HepG2 (cell line): ENCODE data around the gene CSNK2B. TPM values are rescaled to one million over a fixed set of nuclear protein-coding genes. Genes with fewer than 3 reads are reported as not detected.

Source experiments
- ARID4A ChIP-seq: sonication (generic); formaldehyde crosslinking; IDR thresholded peaks from 2 replicates; pipeline ENCODE4 v1.5.0; 2020; ENCODE audit warnings: mild to moderate bottlenecking, missing genetic modification reagents, borderline replicate concordance
- ARNTL ChIP-seq: sonication (generic); formaldehyde crosslinking; IDR thresholded peaks from 2 replicates; pipeline ENCODE4 v1.4.0; 2020; ENCODE audit warnings: mild to moderate bottlenecking, missing genetic modification reagents
- CENPT ChIP-seq: sonication (generic); formaldehyde crosslinking; IDR thresholded peaks from 2 replicates; pipeline ENCODE4 v1.8.0; 2022; ENCODE audit warnings: low read depth, mild to moderate bottlenecking, moderate library complexity, missing genetic modification reagents
- CHD2 ChIP-seq: IDR thresholded peaks from 2 replicates; pipeline ENCODE4 v1.6.1; 2011; ENCODE audit warnings: low read depth, low read length, improper control_type of control experiment
- ERF ChIP-seq: IDR thresholded peaks from 2 replicates; pipeline ENCODE4 v1.6.1; 2018; ENCODE audit warnings: missing biosample characterization, missing genetic modification reagents
- GZF1 ChIP-seq: sonication (generic); formaldehyde crosslinking; IDR thresholded peaks from 2 replicates; pipeline ENCODE4 v1.5.1; 2020; ENCODE audit warnings: mild to moderate bottlenecking, missing genetic modification reagents
- KLF12 ChIP-seq: sonication (generic); formaldehyde crosslinking; IDR thresholded peaks from 2 replicates; pipeline ENCODE4 v1.4.0; 2020; ENCODE audit warnings: missing genetic modification reagents, borderline replicate concordance
- MAFF ChIP-seq: IDR thresholded peaks from 2 replicates; pipeline ENCODE4 v1.6.1; 2011; ENCODE audit warnings: low read depth, low read length, improper control_type of control experiment
- MED13 ChIP-seq: sonication (generic); formaldehyde crosslinking; IDR thresholded peaks from 2 replicates; pipeline ENCODE4 v1.5.0; 2020; ENCODE audit warnings: missing genetic modification reagents
- RBFOX2 ChIP-seq: fragments of 200-400 bp; formaldehyde crosslinking; IDR thresholded peaks from 2 replicates; pipeline ENCODE4 v1.6.1; 2017; ENCODE audit warnings: low read depth, mild to moderate bottlenecking, low read length
- SETDB1 ChIP-seq: sonication (generic); formaldehyde crosslinking; IDR thresholded peaks from 2 replicates; pipeline ENCODE4 v1.5.1; 2020; ENCODE audit warnings: missing genetic modification reagents, mild to moderate bottlenecking, borderline replicate concordance
- SP1 ChIP-seq, 2 experiments: fragments of 450-650 bp in 1 of 2; sonication (generic) in 1 of 2; formaldehyde crosslinking in 1 of 2; IDR thresholded peaks; 2 replicates each; pipeline versions ENCODE4 v1.4.0 to v1.6.1; 2016 to 2020; ENCODE audit warnings: missing genetic modification reagents in 1 of 2
- SP5 ChIP-seq: IDR thresholded peaks from 2 replicates; pipeline ENCODE4 v1.6.1; 2016; ENCODE audit warnings: low read depth, borderline replicate concordance
- ZNF574 ChIP-seq: sonication (generic); formaldehyde crosslinking; IDR thresholded peaks from 2 replicates; pipeline ENCODE4 v1.4.0; 2020; ENCODE audit warnings: missing genetic modification reagents
- ZNF609 ChIP-seq: sonication (generic); formaldehyde crosslinking; IDR thresholded peaks from 2 replicates; pipeline ENCODE4 v1.4.0; 2020; ENCODE audit warnings: mild to moderate bottlenecking, missing genetic modification reagents, borderline replicate concordance
- polyA plus RNA-seq, 8 experiments: library from polyadenylated mRNA; depleted of rRNA in 3 of 8; stranded (reverse) in 7 of 8; unstranded in 1 of 8; fragments of >200 nt; fragmentation: Illumina TruSeq in 4 of 8; extraction: Trizol in 4 of 8; gene quantifications; 2 replicates each; pipeline versions ENCODE4 v1.2.1 to v1.2.3, GENCODE V29; 2011 to 2016; ENCODE audit warnings: low read depth in 4 of 8, missing spikeins in 1 of 8, mixed read lengths in 1 of 8; ENCODE audit not compliant: insufficient read depth in 1 of 8
- total RNA-seq, 5 experiments: library from RNA; depleted of rRNA; stranded (reverse); fragments of >200 nt; fragmentation: Illumina TruSeq; extraction: Trizol; gene quantifications; 2 replicates each; pipeline ENCODE4 v1.2.3, GENCODE V29; 2016; ENCODE audit warnings: low read depth in 1 of 5
- TF ChIP-seq, protein P1 (sequence below): sonication (generic); formaldehyde crosslinking; IDR thresholded peaks from 2 replicates; pipeline ENCODE4 v1.5.0; 2020; ENCODE audit warnings: missing genetic modification reagents, mild to moderate bottlenecking, borderline replicate concordance

Gene CSNK2B
- total and polyA plus RNA-seq, 2 of the 13 experiments (the other 11 are each of a cell fraction or from before 2014, with no cell fraction given): 111 to 296 TPM

DNA sequence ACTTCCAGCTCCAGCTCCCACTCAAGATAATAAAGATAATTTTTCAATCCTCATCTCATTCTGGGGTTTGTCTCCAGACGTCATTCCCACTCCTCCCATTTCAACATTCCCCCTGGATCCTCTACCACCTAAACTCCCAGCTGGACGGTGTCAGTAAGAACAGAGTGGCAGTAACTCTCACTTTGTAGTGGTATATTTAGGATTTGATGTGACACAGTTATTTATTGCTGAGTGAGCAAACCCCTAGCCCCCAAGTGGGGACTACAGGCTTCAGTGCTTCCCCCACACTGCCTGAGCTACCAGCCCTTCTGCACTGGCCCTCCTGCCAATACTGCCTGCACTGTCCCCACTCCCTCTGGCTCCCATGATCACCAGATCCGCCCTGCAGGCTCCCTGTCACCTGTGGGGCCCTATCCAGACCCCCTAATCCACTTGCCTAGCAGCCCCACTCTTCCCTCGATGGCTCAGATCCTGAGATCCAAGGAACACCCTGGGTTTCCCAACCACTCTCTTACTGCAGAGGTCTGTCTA is 7.7 kb upstream of the CSNK2B start (continued):
- TF ChIP-seq ZNF574 (CRISPR knock-in tag): no peak
- TF ChIP-seq, protein P1, sequence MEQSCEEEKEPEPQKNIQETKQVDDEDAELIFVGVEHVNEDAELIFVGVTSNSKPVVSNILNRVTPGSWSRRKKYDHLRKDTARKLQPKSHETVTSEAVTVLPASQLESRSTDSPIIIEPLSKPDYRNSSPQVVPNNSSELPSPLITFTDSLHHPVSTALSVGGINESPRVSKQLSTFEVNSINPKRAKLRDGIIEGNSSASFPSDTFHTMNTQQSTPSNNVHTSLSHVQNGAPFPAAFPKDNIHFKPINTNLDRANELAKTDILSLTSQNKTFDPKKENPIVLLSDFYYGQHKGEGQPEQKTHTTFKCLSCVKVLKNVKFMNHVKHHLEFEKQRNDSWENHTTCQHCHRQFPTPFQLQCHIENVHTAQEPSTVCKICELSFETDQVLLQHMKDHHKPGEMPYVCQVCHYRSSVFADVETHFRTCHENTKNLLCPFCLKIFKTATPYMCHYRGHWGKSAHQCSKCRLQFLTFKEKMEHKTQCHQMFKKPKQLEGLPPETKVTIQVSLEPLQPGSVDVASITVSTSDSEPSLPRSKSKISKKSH (CRISPR knock-in tag): no peak
- TF ChIP-seq CENPT (CRISPR knock-in tag): no peak
- TF ChIP-seq GZF1: 0 out of 2 replicates have a peak, but pooled peaks have one; percentile 7
- TF ChIP-seq ARNTL (CRISPR knock-in tag): no peak
- no peak for TF ChIP-seq KLF12 (CRISPR knock-in tag)
- TF ChIP-seq ARID4A (CRISPR knock-in tag): peak; percentile 11; the same call in 1 of the 2 replicates
- 0 out of 2 replicates have a peak, but pooled peaks have one; percentile 39 for TF ChIP-seq ERF (CRISPR knock-in tag)
- TF ChIP-seq RBFOX2: no peak; the same call in 1 of the 2 replicates
- TF ChIP-seq SP1 (IDR thresholded peaks at IDR 0.05): no peak
- no peak for TF ChIP-seq SP1 (CRISPR knock-in tag; IDR thresholded peaks at IDR 0.05)
- peak; percentile 76 for TF ChIP-seq MAFF
- TF ChIP-seq SP5 (CRISPR knock-in tag): no peak
- no peak for TF ChIP-seq CHD2
- TF ChIP-seq SETDB1 (CRISPR knock-in tag): no peak
- TF ChIP-seq ZNF609 (CRISPR knock-in tag): no peak
- no peak for TF ChIP-seq MED13 (CRISPR knock-in tag)
